Activated CD8-positive, alpha-beta memory T cell treated with anti-CD3 and anti-CD28 coated beads, Interleukin-2, amount 50 U/mL, for 4 hours (primary cell): ENCODE measurements around the gene IRF2BP2.
"Not testable (repeated sequence)": the region's sequence is repeated elsewhere in the genome, so short reads cannot be mapped to it uniquely, and the experiment has no call there.

Experiments used
- DNase-seq: peaks from one replicate; pipeline ENCODE4 v3.0.0-alpha.2; 2020

The IRF2BP2 gene

GRCh38 chr1:234600418-234601281 lies 9.3 kb downstream of the IRF2BP2 start:
- no peak for DNase-seq

DNA sequence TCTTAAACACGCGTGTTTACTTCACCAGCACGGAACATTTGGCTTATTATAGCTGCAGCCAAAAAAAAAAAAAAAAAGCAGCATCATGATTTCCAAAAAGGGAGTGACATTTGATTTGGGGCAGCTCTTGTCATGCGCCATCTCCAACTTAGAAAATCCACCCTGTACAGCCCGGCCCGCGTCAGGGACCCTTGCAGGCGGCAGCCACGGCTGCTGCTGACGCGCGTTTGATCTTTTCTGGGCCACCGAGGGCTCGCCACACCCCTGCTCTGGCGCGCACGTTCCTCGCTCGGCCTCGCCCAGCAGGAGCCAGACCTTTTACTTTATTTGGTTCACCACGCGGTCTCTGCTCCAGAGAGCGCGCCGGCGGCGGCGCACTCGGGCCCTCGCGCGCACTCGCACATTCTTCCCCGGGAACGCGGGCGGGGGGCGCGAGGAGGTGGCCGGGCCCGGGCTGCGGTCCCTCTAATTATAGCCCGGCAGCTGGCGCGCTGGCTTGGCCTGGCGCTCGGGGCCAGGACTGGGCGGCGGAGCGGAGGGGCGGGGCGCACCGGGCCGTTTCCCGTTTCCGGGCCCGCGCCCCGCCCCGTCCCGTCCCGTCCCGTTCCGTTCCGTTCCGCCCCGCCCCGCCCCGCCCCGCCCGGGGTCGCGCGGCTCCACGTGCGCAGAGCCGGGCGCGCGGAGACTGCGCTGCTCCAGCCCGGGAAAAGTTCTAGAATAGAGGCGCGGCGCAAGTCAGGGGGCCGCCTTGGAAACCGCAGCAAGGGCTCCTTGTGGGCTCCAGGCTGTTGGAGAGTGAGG lies 10.2 kb downstream of the IRF2BP2 start:
- peak; percentile 77 for DNase-seq

DNA sequence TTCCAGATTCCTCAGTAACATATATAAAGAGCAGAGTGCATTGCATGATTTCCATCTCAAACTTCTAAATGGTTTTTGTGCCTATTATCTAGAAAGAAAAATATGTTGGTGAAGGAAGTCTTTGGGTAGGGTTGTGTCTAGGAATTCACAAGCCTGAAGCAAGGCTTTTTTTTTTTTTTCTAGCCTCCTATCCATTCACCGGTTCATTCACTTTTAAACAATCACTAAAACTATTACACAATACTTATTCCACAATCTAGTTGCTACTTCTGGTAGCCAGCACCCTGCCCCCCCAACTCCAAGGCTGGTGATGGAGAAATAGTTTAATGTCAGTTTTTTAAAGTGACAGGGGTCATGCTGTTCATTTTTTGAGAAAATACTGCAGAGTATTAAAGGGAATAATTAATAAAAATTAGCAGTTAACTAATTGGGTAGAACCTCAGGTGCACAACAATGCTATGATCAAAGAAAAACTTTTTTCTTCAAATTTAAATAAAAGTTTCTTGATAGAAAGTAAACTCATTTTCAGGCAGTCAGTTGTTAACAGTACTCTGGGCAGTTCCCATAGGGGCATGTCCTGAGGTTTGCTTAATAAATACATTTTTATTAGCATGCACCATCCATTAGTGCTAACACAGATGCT lies 10.9 kb downstream of the IRF2BP2 start:
- DNase-seq: no peak

DNA sequence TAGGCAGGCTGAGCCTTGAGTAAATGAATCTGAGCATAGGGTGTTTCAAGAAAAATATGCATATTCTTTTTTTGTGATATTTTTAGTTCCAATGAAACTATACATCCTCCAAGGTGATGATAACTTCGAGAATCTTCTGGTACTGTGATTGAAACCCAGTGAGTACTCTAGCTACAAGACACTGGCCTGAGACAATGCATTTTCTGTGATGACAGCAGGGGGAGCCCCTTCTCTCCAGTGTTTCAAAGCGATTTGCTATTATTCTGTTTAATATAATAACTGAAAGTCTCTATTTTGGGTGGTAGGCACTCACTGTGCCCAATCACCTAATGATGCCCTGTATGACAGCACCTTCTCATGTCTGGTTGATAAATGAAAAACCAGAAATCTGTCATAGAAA lies 12.1 kb downstream of the IRF2BP2 start:
- peak; percentile 67 for DNase-seq

DNA sequence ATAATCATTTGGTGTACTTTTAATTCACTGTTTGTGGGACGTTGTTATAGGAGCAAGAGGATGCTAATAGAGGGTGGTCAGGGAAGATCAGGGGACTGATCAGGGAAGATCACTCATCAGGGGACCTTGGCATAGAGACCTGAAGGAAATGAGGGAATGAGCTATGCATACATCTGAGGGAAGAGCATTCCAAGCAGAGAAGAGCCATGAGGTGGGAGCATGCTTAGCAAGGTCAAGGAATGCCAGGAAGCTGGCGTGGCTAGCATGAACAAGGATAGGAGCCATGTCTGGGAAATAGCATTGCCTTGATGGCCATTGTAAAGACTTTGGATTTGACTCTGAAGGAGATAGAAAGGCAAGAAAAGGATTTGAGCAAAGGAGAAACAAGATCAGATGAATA lies 14.1 kb downstream of the IRF2BP2 start:
- DNase-seq: no peak

GRCh38 chr1:234594575-234594974 lies 15.4 kb downstream of the IRF2BP2 start:
- DNase-seq: not testable (repeated sequence)

GRCh38 chr1:234593771-234594504 lies 16.0 kb downstream of the IRF2BP2 start:
- DNase-seq: no peak

DNA sequence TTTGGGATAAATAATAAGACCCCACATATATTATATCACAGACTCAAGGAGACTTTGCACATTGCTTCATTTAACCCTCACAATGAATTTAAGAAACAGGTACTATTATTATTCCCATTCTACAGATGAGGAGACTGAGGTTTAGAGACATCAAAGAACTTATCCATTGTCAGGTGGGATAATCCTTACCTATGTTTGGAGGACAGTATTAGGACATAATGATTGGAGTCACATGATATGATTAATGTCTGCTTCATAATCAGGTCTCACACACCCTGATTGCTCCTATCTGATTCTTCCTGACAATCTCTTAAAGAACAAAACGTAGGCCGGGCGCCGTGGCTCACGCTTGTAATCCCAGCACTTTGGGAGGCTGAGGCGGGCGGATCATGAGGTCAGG lies 16.9 kb downstream of the IRF2BP2 start:
- DNase-seq: no peak

DNA sequence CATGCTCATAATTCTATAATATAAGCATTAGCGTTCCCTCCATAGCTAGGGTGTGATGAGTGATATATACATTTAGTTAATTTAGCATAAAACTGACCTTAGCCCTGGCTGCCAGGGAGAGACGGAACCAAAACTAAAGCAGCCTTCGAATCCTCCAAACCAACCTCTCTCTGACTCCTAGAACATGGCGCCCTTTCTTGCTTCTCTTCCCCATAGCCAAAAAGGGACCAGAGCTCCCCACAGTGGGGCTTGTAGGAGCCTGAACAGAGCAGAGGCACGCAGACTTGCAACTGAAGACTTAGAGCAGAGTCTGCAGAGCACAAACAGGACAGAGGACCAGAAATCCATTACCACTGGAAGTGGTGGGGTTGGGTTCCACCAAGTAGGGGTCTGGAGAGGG lies 17.7 kb downstream of the IRF2BP2 start:
- no peak for DNase-seq

GRCh38 chr1:234591131-234591530 lies 18.8 kb downstream of the IRF2BP2 start:
- DNase-seq: no peak

GRCh38 chr1:234589854-234590620 lies 19.9 kb downstream of the IRF2BP2 start:
- DNase-seq: no peak

DNA sequence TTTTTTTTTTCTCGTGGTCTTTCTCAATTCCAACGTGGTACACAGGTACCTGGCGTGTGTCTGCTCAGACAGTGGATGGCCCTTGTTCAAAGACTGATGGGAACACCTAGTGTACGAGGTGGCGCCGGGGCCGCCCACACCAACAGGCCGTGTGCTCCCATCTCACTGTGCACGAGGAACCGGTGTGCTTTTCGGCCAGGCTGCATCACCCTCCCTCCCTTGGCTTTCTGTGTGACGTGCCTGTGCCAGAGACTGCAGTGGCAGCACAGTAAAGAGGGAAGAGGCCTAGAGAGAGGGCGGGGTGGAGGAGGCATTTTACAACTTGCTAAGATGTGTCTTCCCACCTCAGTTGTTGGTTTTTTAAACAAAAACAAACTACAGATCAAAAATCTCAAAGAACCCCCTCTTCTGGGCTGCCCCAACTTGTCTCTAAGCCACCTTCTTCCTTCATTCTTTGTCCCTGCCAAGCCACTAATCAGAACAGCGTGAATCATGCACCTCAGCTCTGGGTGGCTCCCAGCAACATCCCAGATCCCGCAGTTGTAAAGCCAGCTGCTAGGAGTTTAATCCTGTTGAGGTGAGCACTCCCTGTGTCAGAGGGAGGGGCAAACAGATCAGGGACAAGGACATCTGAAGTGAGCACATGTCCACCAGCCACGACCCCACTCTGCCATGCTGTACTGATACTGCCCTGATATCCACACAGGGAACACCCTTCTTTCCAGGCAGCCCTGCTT lies 20.7 kb downstream of the IRF2BP2 start:
- no peak for DNase-seq

GRCh38 chr1:234588386-234588785 lies 21.6 kb downstream of the IRF2BP2 start:
- DNase-seq: no peak

DNA sequence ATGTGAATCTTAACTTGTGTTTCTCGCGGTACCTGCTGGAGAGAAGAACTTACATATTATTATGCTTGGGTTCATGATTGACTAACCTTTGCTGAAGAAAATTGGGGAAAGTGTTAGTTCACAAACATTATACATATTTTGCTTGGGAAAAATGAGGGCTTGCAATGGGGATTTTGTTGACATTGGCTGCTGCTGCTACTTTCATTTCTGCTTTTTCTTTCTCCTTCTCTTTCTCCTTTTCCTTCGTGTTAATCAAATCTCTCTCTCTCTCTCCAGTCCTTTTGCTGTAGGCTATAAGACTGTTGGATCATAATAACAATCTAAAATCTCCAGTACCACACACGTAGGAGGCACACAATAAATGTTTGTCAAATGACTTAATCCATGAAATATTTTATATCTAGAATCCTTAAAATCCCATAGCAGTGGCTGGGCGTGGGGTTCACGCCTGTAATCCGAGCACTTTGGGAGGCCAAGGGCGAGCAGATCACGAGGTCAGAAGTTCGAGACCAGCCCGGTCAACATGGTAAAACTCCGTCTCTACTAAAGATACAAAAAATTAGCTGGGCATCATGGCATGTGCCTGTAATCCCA lies 23.0 kb downstream of the IRF2BP2 start:
- no peak for DNase-seq

GRCh38 chr1:234586304-234586703 lies 23.7 kb downstream of the IRF2BP2 start:
- no peak for DNase-seq

DNA sequence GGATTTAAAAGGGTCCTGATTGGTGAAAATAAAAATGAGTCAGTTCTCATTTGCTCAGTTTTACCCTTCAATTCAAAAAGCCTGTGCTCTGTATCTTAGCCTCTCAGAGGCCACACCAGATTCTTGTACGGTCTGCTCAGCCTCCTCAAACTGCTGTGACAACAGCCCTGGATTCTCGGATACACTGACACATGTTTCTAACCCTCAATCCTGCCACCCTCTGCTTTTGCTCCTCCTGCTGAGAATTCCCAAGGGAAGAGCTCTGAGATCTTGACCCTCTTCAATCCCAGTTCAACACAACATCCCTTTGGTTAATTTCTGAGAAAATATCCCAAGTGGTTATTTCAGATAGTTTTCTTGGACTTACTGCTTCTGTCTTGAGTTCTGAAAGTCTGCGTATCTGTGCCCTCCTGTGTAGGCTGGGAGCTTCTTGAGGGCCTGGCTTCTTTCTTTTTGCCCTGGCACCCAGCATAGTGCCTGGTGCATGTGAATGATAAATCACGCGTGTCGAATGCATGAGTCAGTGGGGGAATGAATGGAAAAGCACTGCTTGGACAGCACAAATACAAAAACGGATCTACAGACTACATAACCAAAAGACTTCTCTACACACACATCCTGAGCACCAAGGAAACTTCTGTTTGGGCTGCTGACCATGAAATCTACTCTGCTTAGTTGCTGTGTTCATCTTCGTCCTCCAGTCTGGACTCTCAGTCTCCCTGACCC lies 24.5 kb downstream of the IRF2BP2 start:
- no peak for DNase-seq

DNA sequence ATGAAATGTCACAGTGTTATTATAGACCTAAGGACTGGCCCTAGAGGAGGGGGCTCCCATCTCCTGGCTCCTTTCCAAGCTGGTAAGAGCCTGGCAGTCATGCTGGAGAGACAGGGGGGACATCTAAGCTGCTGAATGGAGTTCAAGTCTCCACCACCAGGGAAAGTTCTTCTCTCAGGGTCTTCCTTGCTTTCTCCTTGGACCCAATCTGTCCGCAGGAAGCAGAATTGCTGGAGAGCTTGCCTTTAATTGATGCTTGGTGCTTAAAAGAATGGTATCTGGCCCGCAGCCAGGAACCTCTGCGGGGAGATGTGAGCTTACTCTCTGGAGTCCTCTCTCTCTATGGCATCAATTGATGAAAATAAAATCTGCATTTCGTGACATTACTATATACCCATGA lies 25.1 kb downstream of the IRF2BP2 start:
- no peak for DNase-seq

- no peak for DNase-seq
Observed at GRCh38 chr1:234584420-234584805, 25.6 kb downstream of the IRF2BP2 start.

GRCh38 chr1:234583755-234584419 lies 26.1 kb downstream of the IRF2BP2 start:
- DNase-seq: no peak
